NCI-H748 treated with DMSO at 0.1 percent for 48 hours (cell line): Measurements from ENCODE around the gene THSD4.
A peak's percentile ranks its signal among the peaks of the same experiment; 100 is the strongest.

Experiments
- DNase-seq: peaks from one replicate; lab custom pipeline; 2025; lab: John Stamatoyannopoulos, UW

The THSD4 gene

DNA sequence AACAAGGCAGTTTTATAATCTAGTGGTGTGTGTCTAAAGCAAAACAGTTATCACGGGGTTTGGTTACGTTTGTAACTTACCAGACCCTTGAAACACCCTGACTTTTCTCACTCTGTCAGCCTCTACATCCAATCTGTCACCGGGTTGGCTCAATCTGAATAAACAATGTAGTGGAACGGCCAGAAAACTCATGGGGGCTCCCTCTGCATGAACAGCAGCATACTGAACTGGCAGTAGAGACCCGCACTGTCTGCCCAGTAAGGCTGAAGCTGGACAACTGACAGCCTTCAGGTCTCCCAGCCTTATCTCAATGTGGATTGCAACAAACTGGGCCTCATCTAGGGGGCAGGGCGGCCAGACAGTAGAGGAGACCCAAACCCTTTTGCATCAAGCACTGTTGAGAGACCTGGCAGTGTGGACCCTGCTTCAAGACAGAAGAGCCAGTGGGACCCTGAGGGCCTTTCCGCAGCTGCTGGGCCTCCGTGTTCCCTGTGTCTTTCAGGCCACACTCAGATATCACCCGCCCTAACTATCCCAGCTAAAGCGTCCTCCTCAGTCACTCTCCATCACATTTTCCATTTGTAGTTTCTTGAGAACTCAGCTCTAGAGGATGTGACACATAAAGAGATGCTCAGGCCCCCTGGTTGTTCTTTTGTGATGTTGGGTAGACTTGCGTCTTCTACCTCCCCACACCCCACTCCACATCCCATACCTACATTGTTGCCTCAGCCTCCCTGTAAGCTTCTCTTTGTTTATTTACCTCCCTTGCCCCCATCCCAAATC is 513.9 kb downstream of the THSD4 start:
- DNase-seq, result no peak

GRCh38 chr15:71629781-71630474 is 514.7 kb downstream of the THSD4 start:
- no peak for DNase-seq

DNA sequence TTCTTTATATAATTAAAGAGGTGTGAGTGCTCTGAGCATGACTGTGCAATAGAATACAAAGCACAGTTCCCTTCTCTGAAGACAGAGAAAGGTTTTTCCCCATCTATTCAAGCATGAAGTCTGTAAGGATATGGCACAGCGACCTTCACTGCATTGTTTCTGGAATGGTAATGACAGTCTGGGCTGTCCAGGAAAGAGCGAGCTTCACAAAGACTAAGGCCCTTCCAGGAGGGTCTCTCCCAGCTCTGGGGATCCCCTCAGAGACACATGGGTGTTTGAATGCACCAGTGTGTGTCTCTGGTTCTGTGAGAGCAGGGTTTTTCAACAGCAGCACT is 515.2 kb downstream of the THSD4 start:
- no peak for DNase-seq

GRCh38 chr15:71632576-71633195 is 517.4 kb downstream of the THSD4 start:
- DNase-seq, result no peak

DNA sequence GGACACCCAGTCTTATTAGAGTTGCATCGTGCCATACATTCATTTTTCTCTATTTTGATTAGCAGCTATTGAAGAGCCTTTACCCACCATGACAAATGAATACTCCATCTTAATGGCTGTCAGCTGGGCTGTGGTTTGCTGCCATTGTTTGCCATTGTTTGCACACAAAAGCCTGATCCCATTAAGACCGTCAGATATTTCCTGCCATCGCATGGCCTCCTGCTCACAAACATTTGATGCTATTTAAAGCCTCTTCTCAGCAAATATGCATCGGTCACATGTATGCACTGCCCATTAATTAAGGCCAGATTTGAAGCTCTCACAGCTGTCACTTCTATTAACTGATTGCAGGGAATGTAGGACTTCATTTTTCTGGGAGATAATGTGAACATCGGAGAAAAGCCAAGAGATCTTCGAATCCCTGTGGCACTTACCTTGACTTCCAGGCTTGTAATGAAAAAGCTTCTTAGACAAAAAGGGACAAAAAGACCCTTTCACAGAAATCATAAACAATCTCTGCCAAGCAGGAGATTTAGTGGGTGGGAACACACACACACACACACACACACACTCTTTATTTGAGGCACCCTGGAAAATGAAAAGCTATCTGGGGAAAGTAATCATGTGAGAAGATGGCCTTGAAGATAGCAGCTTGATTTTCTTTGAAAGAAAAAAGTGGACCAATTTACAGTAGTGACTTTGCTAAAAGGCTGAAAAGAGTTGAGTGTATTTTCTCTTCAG is 519.7 kb downstream of the THSD4 start:
- peak; percentile 89 for DNase-seq

DNA sequence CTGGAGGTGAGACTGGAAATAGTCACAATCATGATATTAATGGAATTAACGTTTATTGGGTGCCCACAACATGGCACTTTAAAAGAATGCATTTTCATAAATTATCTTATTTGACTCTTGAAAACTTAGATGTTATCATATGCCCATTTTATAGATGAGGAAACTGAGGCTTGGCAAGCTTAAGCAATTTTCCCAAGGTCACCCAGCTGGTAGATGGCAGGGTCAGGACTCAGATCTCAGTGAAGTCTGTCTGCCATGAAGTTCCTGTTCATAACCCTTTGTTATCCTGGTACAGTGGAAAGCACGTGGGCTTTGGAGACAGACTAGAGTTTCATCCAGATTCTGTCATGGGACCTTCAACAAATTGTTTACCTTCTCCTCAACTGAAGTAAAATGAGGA is 520.5 kb downstream of the THSD4 start:
- no peak for DNase-seq

DNA sequence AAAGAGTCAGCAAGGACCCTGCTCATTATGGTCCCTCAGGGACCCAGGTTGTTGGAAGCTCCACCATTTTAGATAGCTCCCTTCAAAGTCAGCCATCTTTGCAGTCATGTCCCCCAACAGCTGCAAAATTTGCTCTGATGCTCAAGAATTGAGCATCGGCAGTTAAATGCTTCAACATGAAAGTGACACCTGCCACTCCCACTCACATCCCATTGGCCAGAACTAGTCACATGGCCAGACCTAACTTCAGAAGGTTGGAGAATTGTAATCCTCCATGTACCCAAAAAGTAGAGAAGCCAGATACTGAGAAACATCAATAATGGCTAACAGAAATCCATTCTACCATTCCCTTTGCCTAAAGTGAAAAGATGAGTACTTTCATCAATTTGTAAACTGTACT is 523.6 kb downstream of the THSD4 start:
- no peak for DNase-seq

GRCh38 chr15:71639471-71639870 is 524.2 kb downstream of the THSD4 start:
- DNase-seq, result no peak

DNA sequence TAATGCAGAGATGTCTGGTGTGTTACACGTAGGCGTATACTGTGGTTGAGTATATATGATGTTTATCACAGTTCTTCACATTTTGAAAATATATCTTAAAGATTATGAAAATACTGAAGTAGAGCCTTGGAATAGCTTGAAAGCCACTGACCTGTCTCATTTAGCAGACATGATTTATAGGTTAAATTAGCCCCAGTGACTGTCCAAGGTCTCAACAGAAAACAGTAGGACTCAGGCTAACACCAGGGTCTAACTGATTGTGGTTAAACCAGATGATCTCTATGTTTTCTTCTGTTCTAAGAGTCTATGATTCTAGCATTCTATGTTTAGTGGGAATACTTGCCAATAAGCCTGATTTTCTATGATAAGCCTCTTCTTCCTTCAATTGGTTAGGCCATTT is 528.6 kb downstream of the THSD4 start:
- no peak for DNase-seq

GRCh38 chr15:71646767-71647486 is 531.7 kb downstream of the THSD4 start:
- no peak for DNase-seq

DNA sequence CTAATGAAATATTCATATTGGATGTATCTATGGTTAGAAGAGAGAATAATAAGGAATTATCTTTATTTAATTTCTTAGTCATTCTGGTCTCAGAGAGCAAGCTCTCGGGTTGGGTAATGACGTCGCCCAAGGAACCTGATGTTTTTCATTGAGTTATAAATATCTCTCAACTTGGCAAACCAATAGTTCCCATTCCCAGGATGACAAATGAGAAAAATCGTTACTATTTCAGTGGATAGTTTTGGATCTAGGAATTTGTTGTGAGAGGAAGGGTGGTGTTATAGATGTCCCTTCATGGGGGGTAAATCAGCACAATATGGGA is 532.2 kb downstream of the THSD4 start:
- no peak for DNase-seq

GRCh38 chr15:71648095-71648494 is 532.8 kb downstream of the THSD4 start:
- DNase-seq, result no peak

DNA sequence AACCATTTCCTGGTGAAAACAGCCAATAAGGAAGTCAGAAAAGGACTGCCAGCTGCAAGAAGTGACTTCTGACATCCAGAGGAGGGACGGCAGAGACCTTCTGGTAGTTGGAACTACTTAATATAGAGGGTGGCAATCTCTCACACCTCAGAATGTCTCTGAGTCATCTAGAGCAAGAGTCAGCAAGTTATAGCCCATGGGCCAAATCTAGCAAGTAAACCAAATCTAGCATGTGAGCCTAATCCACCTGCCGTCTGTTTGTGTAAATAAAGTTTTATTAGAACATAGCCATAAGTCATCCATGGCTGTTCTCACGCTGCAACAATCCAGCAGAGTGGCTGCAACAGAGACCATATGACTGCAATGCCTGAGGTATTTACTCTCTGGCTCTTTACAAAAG is 534.6 kb downstream of the THSD4 start:
- no peak for DNase-seq

GRCh38 chr15:71650603-71651002 is 535.3 kb downstream of the THSD4 start:
- DNase-seq, result no peak

- peak; percentile 3 for DNase-seq
Measured at GRCh38 chr15:71651750-71652186, 536.5 kb downstream of the THSD4 start.

DNA sequence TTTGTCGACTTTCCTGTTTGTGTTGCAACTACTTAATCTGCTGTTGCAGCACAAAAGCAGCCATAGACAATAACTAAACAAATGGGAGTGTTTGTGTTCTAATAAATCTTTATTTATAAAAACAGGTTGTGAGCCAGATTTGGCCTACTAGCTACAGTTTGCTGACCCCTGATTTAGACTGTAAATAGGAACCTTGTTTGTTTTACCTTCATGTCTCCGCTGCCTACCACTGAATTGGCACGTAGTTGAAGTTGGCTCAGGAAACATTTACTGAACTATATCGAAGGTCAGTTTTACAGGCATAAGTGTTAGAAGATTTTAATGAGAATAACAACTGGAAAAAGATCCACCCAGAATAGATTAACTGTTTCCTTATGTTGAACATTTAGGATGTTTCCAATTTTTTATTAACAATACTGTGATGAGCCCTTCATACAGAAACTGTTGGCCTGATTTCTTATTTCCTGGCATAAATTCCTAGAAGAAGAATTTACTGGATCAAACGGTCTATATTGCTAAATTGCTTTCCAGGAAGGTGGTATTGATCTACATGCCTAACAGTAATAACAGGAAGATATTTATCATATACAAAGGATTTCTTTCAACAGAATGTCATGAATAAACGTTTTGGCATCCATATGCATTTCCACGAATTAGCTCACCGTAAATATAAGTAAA is 538.9 kb downstream of the THSD4 start:
- DNase-seq, result no peak

GRCh38 chr15:71654720-71655174 is 539.5 kb downstream of the THSD4 start:
- DNase-seq, result no peak

DNA sequence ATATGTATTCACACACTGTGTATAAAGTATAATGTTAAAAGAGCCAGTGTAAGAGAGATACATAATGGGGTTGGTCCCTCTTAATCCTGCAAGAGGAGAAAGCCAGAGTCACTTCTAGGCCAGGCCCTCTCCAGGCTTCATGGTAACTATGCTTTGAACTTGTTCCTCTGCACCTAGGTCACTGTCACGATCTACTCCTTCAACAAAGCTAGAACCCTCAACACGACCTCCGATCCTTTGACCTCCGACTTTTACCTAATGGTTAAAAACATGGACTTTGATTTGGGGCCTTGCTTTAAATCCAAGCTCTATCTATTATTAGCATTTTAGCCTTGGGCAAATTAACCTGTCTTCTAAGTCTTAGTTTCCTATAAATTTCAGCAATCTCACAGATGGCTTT is 541.2 kb downstream of the THSD4 start:
- DNase-seq, result no peak

DNA sequence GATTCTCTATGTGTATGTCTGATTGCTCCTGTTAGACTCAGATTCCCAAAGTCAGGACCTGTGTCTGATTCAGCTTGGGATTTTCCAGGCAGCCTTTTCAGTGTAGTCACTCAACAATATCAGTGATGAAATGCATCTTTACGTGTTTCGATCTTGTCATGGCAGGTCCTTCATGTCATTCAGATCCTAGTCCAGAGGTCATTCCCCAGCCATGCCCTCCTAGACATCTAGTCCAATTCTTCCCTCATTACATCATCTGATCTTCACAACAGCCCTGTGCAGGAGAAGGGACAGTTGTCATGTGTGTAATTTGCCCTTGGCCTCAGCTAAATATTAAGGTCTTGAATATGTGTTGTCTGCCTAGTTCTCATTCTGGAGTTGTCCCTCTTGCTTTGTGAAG is 541.9 kb downstream of the THSD4 start:
- DNase-seq, result no peak

GRCh38 chr15:71658036-71658435 is 542.8 kb downstream of the THSD4 start:
- no peak for DNase-seq
